HL-60 (cell line): ENCODE measurements around the gene RGS7.

ENCODE experiments used
- DNase-seq, 2 experiments: peaks; one replicate each; pipeline ENCODE4 v3.0.0-alpha.2; 2010 to 2020; ENCODE audit warnings: low read depth in 1 of 2, low spot score in 1 of 2
- H3K27ac ChIP-seq: fragments of 250-450 bp; sonication (Bioruptor Pico); replicated peaks from 2 replicates; pipeline ENCODE4 v1.5.1; 2020; ENCODE audit warnings: mild to moderate bottlenecking, moderate library complexity
- H3K27me3 ChIP-seq: fragments of 250-450 bp; sonication (Bioruptor Pico); 2 replicates; pipeline ENCODE4 v1.5.1; 2021; ENCODE audit warnings: mild to moderate bottlenecking, moderate library complexity; ENCODE audit not compliant: insufficient read depth, poor library complexity, severe bottlenecking
- H3K4me3 ChIP-seq: replicated peaks from 2 replicates; pipeline ENCODE4 v1.5.1; 2011; ENCODE audit warnings: mild to moderate bottlenecking, control low read depth, low read length; ENCODE audit not compliant: insufficient read depth
- CTCF ChIP-seq: IDR thresholded peaks from one replicate; pipeline ENCODE4 v1.5.1; 2011; ENCODE audit warnings: low read length, control low read depth, inconsistent platforms; ENCODE audit not compliant: insufficient read depth
- GABPA ChIP-seq: IDR thresholded peaks from 2 replicates; pipeline ENCODE4 v1.6.1; 2012; ENCODE audit warnings: low read depth
- POLR2AphosphoS5 ChIP-seq: IDR thresholded peaks from 2 replicates; pipeline ENCODE4 v1.6.1; 2012; ENCODE audit warnings: low read depth
- REST ChIP-seq: IDR thresholded peaks from 2 replicates; pipeline ENCODE4 v1.6.1; 2012; ENCODE audit warnings: low read depth; ENCODE audit not compliant: insufficient replicate concordance
- SPI1 ChIP-seq: IDR thresholded peaks from 2 replicates; pipeline ENCODE4 v1.6.1; 2012; ENCODE audit warnings: low read depth, mild to moderate bottlenecking, borderline replicate concordance

RGS7 gene

GRCh38 chr1:241202401-241202800 lies 154.6 kb downstream of the RGS7 start:
- Histone ChIP-seq H3K27me3 (no peaks in the 10 kb centered on the region), H3K4me3 (no peak overlapping the region)

GRCh38 chr1:241186716-241187115 lies 170.3 kb downstream of the RGS7 start:
- H3K4me3 ChIP-seq = no peak overlapping the region
- TF ChIP-seq GABPA (no peak), POLR2AphosphoS5 (no peak), SPI1 (no peak), CTCF (no peak), REST (no peak)

More at GRCh38 chr1:241202401-241202800, 154.6 kb downstream of the RGS7 start:
- no peak overlapping the region for H3K27ac ChIP-seq
- no peak for DNase-seq
- TF ChIP-seq POLR2AphosphoS5 = no peak

GRCh38 chr1:241181971-241182370 lies 175.0 kb downstream of the RGS7 start:
- H3K4me3 ChIP-seq = no peak overlapping the region
- H3K27me3 ChIP-seq = no peaks in the 10 kb centered on the region
- TF ChIP-seq GABPA = no peak
- TF ChIP-seq CTCF = no peak
- no peak for TF ChIP-seq REST
- TF ChIP-seq SPI1 = no peak
- no peak for TF ChIP-seq POLR2AphosphoS5
- no peak overlapping the region for H3K27ac ChIP-seq
- no peak for DNase-seq

More at GRCh38 chr1:241186716-241187115, 170.3 kb downstream of the RGS7 start:
- no peak for DNase-seq
- Histone ChIP-seq H3K27me3 (no peaks in the 10 kb centered on the region), H3K27ac (no peak overlapping the region)

- no peaks in the 10 kb centered on the region for H3K27me3 ChIP-seq
- DNase-seq = no peak
- no peak overlapping the region for H3K4me3 ChIP-seq
- no peak overlapping the region for H3K27ac ChIP-seq
- no peak for TF ChIP-seq REST
- no peak for TF ChIP-seq GABPA
Observed at GRCh38 chr1:241181471-241181870, 175.5 kb downstream of the RGS7 start.
